H1 (cell line): ENCODE measurements around the gene ERCC1.

ENCODE experiments used
- CEBPB ChIP-seq: IDR thresholded peaks from 2 replicates; pipeline ENCODE4 v1.6.1; 2012; ENCODE audit warnings: low read depth, low read length
- CTCF ChIP-seq, 3 experiments: IDR thresholded peaks; 1 replicate in 2 of 3; 2 replicates in 1 of 3; pipeline versions ENCODE4 v1.5.1 to v1.6.1; 2011; ENCODE audit warnings: low read length in 3 of 3, mild to moderate bottlenecking in 3 of 3, inconsistent platforms in 2 of 3, low read depth in 1 of 3, moderate library complexity in 1 of 3; ENCODE audit not compliant: insufficient read depth in 1 of 3; ENCODE audit errors: control extremely low read depth in 1 of 3
- GABPA ChIP-seq: IDR thresholded peaks from 2 replicates; pipeline ENCODE4 v1.6.1; 2011; ENCODE audit warnings: mild to moderate bottlenecking, low read length, moderate library complexity, borderline replicate concordance; ENCODE audit not compliant: insufficient read depth
- POLR2A ChIP-seq, 2 experiments: IDR thresholded peaks; 1 replicate in 1 of 2; 2 replicates in 1 of 2; pipeline ENCODE4 v1.6.1; 2011; ENCODE audit warnings: low read depth in 2 of 2, low read length in 2 of 2, mild to moderate bottlenecking in 2 of 2; ENCODE audit errors: control extremely low read depth in 1 of 2
- RBBP5 ChIP-seq: IDR thresholded peaks from 2 replicates; pipeline ENCODE4 v1.7.1; 2012; ENCODE audit warnings: low read depth, mild to moderate bottlenecking, inconsistent platforms, low read length, moderate library complexity, borderline replicate concordance
- SP1 ChIP-seq: IDR thresholded peaks from 2 replicates; pipeline ENCODE4 v1.6.1; 2011; ENCODE audit warnings: low read depth, low read length

- no peak for TF ChIP-seq POLR2A (IDR thresholded peaks at IDR 0.05; ENCODE audit: control extremely low read depth in 1 of 2, low read depth in 2 of 2, low read length in 2 of 2)
- no peak for TF ChIP-seq CEBPB
- TF ChIP-seq CTCF (IDR thresholded peaks at IDR 0.05; ENCODE audit: control extremely low read depth in 1 of 3, insufficient read depth in 1 of 3, low read depth in 1 of 3, low read length in 3 of 3), result peak in 2 of 3 experiments; percentile 30 to 64; a peak in 2 of 4 replicates
- TF ChIP-seq SP1, result no peak
- no peak for TF ChIP-seq GABPA
- no peak for TF ChIP-seq RBBP5
Measured at GRCh38 chr19:45446295-45446694, 22.6 kb upstream of the ERCC1 start.
